Memory B cell (primary cell): ENCODE results near the gene DUSP18.
"Not testable (repeated sequence)": the region's sequence is repeated elsewhere in the genome, so short reads cannot be mapped to it uniquely, and the experiment has no call there.

ENCODE experiments used
- ATAC-seq: fragments of 150-1000 bp; cut with Tn5 transposase; 2 replicates; pipeline ENCODE4 v1.10.0; 2021; ENCODE audit warnings: low read depth, mild to moderate bottlenecking, moderate library complexity
- DNase-seq, 2 donors: peaks; one replicate each; pipeline ENCODE4 v3.0.0; 2022; ENCODE audit warnings: low spot score in 2 of 2
- H3K27ac Mint-ChIP-seq: one replicate; pipeline ENCODE4 v1.8.0; 2022; ENCODE audit warnings: mild to moderate bottlenecking, moderate library complexity, mixed read lengths
- H3K27me3 Mint-ChIP-seq: one replicate; pipeline ENCODE4 v1.8.0; 2022; ENCODE audit warnings: mixed read lengths
- H3K36me3 Mint-ChIP-seq: one replicate; pipeline ENCODE4 v1.8.0; 2022; ENCODE audit warnings: mild to moderate bottlenecking, mixed read lengths
- H3K4me1 Mint-ChIP-seq: one replicate; pipeline ENCODE4 v1.8.0; 2022; ENCODE audit warnings: mixed read lengths
- H3K4me3 Mint-ChIP-seq: one replicate; pipeline ENCODE4 v1.8.0; 2022; ENCODE audit warnings: mild to moderate bottlenecking, moderate library complexity, mixed read lengths
- H3K9me3 Mint-ChIP-seq: one replicate; pipeline ENCODE4 v1.8.0; 2022; ENCODE audit warnings: mixed read lengths

DUSP18 gene

DNA sequence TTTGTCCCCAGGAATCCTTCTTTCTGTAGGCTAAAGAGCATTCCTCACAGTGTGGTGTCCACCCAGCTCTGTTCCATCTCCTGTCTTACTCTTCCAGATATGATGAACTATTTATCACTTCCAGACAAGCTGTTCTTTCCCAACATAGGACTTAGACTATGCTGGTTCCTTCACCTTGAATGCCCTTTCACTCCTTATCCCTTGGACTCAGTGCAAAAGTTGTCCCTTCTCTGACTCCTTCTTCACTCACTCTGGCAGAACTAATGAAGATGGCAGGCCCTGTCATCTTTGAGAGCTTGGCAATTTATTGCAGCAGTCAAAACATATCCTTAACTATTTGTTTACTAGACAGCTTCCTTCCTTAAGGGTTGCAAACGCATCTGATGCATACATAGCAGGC is 23.5 kb upstream of the DUSP18 start:
- Mint-ChIP-seq H3K4me3 (no peak overlapping the region), H3K27ac (no peak overlapping the region), H3K9me3 (no peaks in the 10 kb centered on the region), H3K4me1 (peaks cover 3% of the 10 kb centered on the region), H3K27me3 (peaks cover 8% of the 10 kb centered on the region), H3K36me3 (no peaks in the 10 kb centered on the region)
- ATAC-seq (no peak), DNase-seq (no peak)

DNA sequence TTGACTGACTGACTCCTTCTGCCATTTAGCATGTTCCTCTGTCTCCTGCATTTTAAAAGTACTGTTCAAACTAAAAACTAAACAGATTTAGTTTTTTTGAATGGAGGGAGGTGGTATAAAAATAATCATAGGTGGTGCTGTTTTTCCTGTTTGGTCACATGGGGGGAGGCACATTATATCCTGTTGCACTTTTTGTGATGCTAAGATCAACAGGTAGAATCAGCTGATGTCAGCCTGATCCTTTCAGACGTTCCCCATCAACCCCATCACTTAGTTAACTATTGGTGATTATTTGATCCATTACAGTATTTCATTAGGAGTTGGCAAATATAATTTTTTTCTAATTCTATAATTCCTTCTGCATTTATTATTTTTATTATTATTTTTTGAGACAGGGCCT is 21.9 kb upstream of the DUSP18 start:
- Mint-ChIP-seq H3K27ac (no peak overlapping the region), H3K4me1 (peaks cover 3% of the 10 kb centered on the region), H3K4me3 (no peak overlapping the region), H3K27me3 (peaks cover 5% of the 10 kb centered on the region), H3K9me3 (no peaks in the 10 kb centered on the region), H3K36me3 (no peaks in the 10 kb centered on the region)
- ATAC-seq = no peak
- DNase-seq = no peak

DNA sequence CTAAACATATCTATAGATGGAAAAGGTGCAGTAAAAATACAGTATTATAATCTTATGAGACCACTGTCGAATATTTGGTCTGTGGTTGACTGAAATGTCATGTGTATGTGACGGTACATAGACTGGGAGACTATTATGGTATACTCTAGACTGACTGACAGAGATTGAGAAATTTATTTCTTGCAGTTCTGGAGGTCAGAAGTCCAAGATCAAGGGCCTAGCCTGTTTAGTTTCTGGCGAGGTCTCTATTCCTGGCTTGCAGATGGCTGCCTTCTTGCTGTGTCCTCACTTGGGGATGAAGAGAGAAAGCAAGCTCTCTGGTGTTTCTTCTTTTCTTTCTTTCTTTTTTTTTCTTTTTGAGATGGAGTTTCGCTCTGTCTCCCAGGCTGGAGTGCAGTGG is 19.7 kb upstream of the DUSP18 start:
- Mint-ChIP-seq H3K27me3 (peaks cover 9% of the 10 kb centered on the region), H3K4me3 (no peak overlapping the region), H3K27ac (no peak overlapping the region), H3K36me3 (no peaks in the 10 kb centered on the region), H3K9me3 (no peaks in the 10 kb centered on the region), H3K4me1 (no peaks in the 10 kb centered on the region)
- DNase-seq (no peak), ATAC-seq (no peak)

DNA sequence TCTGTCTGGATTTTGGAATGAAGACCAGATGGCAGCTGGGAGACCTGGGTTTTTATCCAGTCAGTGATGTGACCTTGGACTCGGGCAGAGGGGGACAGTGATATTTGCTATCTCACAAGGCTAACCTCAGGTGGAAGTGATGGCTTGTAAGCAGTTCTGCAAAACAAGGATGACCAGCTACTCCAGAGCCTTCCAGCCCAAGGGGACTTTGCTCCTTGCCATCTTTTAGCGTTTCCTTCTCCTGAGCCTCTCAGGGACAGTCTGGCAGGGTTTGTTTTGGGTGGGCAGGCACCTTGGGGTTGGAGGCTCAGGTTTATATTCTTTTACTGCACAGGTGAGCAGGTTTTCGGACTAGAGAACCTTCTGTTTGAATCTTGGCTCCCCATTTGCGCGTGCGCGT is 17.5 kb upstream of the DUSP18 start:
- Mint-ChIP-seq H3K4me3 (no peak overlapping the region), H3K27me3 (peaks cover 6% of the 10 kb centered on the region), H3K9me3 (no peaks in the 10 kb centered on the region), H3K4me1 (no peaks in the 10 kb centered on the region), H3K27ac (no peak overlapping the region), H3K36me3 (no peaks in the 10 kb centered on the region)
- DNase-seq (no peak), ATAC-seq (no peak)

DNA sequence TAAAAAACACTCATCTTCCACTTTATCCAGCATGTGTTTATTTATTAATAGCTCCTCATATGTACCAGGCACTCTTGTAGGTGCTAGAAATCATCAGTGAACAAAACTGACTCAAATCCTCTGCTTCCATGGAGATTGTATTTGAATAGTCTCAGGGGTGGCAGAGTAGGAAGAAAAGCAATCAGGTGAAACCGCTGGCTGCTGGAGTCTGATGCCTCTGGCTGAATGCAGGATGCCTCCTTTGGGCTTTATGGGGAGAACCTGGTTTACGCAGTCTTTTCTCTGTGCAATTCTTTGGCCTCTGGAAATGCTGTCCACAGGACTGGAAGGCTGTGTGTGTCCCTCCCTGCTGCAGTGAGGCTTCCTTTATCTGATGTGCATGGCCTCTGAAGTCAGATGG is 14.2 kb upstream of the DUSP18 start:
- ATAC-seq = no peak
- Mint-ChIP-seq H3K4me3 (no peak overlapping the region), H3K27me3 (peaks cover 12% of the 10 kb centered on the region), H3K9me3 (no peaks in the 10 kb centered on the region), H3K4me1 (no peaks in the 10 kb centered on the region), H3K36me3 (no peaks in the 10 kb centered on the region), H3K27ac (no peak overlapping the region)
- no peak for DNase-seq

DNA sequence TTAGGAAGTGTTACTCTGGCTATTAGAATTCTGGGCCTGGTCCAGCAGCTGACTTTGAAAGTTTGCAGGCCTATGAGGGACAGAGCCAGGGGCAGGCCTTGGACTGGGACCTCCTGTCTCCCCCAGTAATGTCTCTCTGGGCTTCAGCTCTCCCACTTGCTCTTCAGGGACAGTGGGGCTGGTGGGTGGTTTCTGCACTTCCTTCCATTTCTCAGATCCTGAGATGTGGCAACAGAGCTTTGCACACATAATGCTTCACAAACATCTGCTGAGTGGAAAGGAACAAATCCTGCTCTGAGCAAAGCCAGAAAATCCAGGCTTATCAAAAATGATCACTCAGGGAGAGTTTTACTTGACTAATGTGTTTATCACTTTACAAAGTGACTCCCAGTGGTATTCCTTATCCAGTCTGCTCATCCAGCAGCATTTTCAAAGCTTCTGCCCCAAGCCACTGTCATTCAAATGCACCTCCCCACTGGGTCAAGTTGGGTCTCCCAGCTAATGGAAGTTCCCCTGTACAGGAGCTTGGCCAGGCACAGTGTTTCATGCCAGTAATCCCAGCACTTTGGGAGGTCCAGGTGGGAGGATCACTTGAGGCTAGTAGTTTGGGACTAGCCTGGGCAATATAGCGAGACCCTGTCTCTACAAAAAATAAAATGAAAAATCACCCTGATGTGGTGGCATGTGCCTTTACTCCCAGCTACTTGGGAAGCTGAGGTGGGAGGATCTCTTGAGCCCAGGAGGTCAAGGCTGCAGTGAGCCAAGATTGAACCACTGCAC is 13.5 kb upstream of the DUSP18 start:
- no peaks in the 10 kb centered on the region for H3K9me3 Mint-ChIP-seq
- no peaks in the 10 kb centered on the region for H3K4me1 Mint-ChIP-seq
- H3K36me3 Mint-ChIP-seq = no peaks in the 10 kb centered on the region
- no peak for ATAC-seq
- peaks cover 14% of the 10 kb centered on the region for H3K27me3 Mint-ChIP-seq
- H3K4me3 Mint-ChIP-seq = no peak overlapping the region
- H3K27ac Mint-ChIP-seq = no peak overlapping the region
- DNase-seq = no peak

DNA sequence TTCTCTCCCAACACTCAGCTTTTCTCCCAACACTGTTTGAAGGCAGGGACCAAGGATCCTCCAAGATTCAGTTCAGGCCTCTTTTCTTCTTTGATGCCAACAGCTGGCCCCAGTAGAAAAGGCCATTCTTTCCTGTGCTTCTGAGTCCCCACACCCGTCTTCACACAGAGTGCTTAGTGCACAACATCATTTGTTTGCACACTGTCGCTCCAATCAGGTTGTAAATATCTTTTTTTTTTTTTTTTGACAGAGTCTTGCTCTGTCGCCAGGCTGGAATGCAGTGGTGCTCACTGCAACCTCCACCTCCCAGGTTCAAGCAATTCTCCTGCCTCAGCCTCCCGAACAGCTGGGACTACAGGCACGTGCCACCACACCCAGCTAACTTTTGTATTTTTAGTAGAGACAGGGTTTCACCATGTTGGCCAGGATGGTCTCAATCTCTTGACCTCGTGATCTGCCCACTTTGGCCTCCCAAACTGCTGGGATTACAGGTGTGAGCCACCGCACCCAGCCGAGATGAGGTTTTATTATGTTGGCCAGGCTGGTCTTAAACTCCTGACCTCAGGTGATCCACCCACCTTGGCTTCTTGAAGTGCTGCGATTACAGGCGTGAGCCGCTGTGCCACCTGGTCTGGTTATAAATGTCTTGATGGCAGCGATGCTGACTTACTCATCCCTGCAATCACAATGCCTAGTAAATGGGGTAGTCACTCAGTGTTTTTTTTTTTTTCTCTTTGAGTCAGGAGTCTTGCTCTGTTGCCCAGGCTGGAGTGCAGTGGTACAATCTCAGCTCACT is 12.4 kb upstream of the DUSP18 start:
- peaks cover 14% of the 10 kb centered on the region for H3K27me3 Mint-ChIP-seq
- not testable (repeated sequence) for H3K36me3 Mint-ChIP-seq

DNA sequence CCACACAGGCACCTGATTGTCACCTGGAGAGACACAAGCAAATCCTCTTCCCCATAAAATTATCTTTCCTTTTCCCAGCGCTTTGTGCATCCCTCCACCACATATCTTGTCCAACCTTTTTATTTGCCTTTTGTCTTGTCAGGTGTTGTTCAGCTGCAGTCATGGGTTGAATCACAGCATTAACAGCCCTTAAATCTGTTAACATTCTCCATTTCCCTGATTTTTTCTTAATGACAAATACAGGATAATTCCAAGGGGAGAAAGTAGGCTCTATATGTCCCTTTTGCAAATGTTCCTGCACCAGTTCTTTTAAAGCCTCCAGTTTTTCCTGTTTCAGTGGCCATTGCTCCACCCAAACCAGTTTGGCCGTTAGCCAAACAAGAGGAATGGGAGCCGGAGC is 8.9 kb upstream of the DUSP18 start:
- H3K4me3 Mint-ChIP-seq, H3K27ac Mint-ChIP-seq, H3K4me1 Mint-ChIP-seq, DNase-seq, H3K9me3 Mint-ChIP-seq, H3K27me3 Mint-ChIP-seq, H3K36me3 Mint-ChIP-seq, ATAC-seq: not testable (repeated sequence)

More for the DNA sequence above, 12.4 kb upstream of the DUSP18 start:
- not testable (repeated sequence) for DNase-seq, H3K4me1 Mint-ChIP-seq, H3K27ac Mint-ChIP-seq, ATAC-seq, H3K9me3 Mint-ChIP-seq, H3K4me3 Mint-ChIP-seq

DNA sequence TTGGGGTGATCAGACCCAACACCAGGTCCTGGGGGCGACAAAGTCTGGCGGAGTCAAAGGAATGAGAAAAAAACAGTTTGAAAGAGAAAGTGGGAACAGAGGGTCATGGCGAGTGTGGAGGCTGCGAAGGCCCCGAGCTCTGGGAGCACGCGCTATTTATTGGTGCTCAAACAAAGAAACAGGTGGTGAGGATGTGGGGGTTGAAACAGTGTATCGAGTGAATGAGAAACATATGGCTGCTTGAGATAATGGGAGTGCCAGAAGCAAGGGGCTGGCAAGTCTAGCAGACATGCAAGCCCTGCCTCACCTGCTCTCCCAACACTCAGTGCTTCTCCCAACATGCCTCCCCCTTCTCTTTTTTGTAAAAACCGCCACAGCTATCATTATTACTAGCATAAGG is 7.8 kb upstream of the DUSP18 start:
- peaks cover 8% of the 10 kb centered on the region for H3K27me3 Mint-ChIP-seq
- no peaks in the 10 kb centered on the region for H3K9me3 Mint-ChIP-seq
- ATAC-seq = no peak

DNA sequence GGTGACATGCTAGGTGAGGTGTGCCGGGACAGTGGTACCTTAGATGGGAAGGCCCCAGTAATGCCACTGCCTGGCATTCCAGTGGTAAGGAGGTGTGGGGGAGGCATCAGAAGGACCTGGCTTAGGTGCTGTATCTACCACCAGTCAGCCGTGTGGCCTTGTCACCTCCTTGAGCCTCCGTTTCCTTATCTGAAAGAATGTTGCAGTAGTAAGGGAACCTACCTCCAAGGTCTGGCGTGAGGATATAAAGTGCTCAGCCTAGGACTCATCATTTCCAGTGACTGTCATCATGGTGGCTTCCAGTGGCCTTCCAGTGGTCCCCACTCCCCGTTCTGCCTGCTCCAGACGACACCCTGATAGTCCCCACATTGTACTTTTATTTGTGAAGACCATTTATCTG is 6.8 kb upstream of the DUSP18 start:
- no peaks in the 10 kb centered on the region for H3K36me3 Mint-ChIP-seq
- H3K9me3 Mint-ChIP-seq = no peaks in the 10 kb centered on the region
- DNase-seq (no peak), ATAC-seq (no peak)
- peaks cover 6% of the 10 kb centered on the region for H3K27me3 Mint-ChIP-seq
- H3K4me3 Mint-ChIP-seq = no peak overlapping the region
- H3K27ac Mint-ChIP-seq = no peak overlapping the region
- H3K4me1 Mint-ChIP-seq = no peaks in the 10 kb centered on the region

More for the DNA sequence above, 7.8 kb upstream of the DUSP18 start:
- no peak overlapping the region for H3K27ac Mint-ChIP-seq
- no peaks in the 10 kb centered on the region for H3K4me1 Mint-ChIP-seq
- H3K36me3 Mint-ChIP-seq = no peaks in the 10 kb centered on the region
- DNase-seq = no peak
- no peak overlapping the region for H3K4me3 Mint-ChIP-seq

DNA sequence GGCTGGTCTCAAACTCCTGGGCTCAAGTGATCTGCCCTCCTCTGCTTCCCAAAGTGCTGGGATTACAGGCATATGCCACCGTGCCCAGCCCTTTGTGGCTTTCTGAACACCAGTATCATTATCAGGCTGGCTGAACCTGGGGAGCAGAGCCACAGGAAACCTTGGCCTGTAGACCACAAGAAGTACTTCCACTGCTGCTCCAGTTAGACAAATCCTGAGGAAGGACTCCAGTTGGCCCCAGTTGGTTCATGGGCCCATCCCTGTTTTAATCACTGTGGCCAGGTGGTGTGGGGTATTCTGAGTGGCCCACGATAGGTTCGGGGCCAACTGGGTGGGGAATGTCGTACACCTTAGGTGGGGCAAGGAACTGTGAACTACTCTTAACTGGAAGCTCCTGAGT is 5.5 kb upstream of the DUSP18 start:
- ATAC-seq (no peak), DNase-seq (no peak)
- H3K27ac Mint-ChIP-seq = no peak overlapping the region
- no peak overlapping the region for H3K4me3 Mint-ChIP-seq
- H3K4me1 Mint-ChIP-seq = peaks cover 5% of the 10 kb centered on the region
- no peaks in the 10 kb centered on the region for H3K36me3 Mint-ChIP-seq
- peaks cover 3% of the 10 kb centered on the region for H3K27me3 Mint-ChIP-seq
- no peaks in the 10 kb centered on the region for H3K9me3 Mint-ChIP-seq

DNA sequence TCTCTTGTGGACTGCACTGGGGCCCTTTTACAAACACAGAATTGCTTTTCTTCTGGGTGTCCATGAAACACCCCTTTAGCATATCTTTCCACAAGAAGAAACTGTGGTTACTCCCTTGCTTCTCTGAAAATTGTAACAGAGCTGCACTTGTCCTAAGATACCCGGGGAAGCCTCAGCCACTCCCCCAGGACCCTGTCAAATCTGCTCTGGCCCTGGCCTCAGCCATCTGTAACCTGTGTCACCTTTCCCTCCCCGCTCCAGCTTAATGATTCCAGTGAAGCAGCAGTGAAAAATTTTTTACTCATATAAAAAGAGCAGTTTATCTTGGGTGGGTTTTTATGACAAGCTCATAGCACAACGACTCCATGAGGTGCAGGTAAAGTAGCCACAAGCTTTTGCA is 3.4 kb upstream of the DUSP18 start:
- Mint-ChIP-seq H3K27me3 (no peaks in the 10 kb centered on the region), H3K36me3 (no peaks in the 10 kb centered on the region), H3K4me1 (peaks cover 13% of the 10 kb centered on the region), H3K9me3 (no peaks in the 10 kb centered on the region), H3K4me3 (no peak overlapping the region), H3K27ac (no peak overlapping the region)
- DNase-seq (no peak), ATAC-seq (no peak)

DNA sequence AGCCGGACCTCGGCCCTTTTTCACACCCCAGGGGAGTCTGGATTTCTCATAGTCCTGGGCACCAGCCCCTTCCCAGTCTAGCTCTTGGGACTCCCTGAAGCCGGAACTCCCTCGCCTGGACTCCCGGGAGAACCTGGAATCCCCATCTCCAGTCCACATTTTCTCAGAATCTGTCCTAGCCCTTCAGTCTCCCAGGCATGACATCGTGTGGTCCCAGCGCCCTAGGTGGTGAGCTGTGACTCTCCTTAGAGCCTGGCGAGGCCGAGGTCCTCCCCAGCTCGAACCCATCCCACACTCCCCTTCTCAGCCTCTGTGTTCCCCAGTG is 673 bp upstream of the DUSP18 start:
- Mint-ChIP-seq H3K4me1 (peaks cover 20% of the 10 kb centered on the region), H3K9me3 (no peaks in the 10 kb centered on the region), H3K4me3 (peak overlapping the region; percentile 99), H3K27ac (peak overlapping the region; percentile 87), H3K27me3 (no peaks in the 10 kb centered on the region), H3K36me3 (peaks cover 5% of the 10 kb centered on the region)
- no peak for ATAC-seq
- no peak for DNase-seq

DNA sequence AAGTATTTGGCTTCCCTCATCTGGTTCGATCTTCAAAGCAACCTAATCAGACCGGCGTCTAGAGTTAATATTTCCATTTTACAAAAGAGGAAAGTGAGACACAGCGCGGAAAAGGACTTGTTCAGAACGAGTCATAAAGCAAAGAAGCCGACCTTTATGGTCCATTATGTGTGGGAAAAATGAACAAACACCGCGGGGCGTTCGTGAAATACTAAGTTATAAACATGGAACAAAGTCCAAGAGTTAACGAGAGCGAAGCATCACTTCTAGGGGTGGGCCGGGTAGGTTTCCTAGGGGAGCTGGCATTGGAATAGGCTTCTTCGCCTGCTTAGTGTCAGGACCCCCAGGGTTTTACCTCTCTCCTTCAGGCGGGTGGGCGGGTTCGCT is 575 bp downstream of the DUSP18 start:
- peak in 1 of 2 donors; percentile 21 for DNase-seq

DNA sequence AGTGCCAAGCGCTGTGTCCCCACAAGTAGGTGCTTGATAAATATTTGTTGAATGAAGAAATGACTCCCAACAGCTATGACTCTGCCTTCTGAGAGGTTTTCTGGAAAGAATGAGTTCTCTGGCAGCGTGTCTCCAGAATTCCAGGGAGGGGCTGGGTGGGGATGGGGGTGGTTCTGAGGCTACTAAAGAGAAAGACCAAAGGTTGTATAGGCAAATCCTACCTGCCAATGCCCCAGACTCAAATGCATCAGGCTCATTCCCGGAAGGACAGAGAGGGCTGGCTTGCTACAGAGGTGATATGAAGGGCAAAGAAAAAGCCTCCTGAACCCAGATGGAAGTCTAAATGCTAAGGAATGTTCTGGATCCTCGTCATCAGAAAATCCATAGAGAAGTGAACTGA is 1.9 kb downstream of the DUSP18 start:
- no peaks in the 10 kb centered on the region for H3K27me3 Mint-ChIP-seq
- H3K27ac Mint-ChIP-seq = peak overlapping the region; percentile 87
- peak overlapping the region; percentile 51 for H3K4me3 Mint-ChIP-seq
- H3K36me3 Mint-ChIP-seq = peaks cover 16% of the 10 kb centered on the region
- DNase-seq (no peak), ATAC-seq (no peak)
- H3K9me3 Mint-ChIP-seq = no peaks in the 10 kb centered on the region
- H3K4me1 Mint-ChIP-seq = peaks cover 20% of the 10 kb centered on the region

More for the DNA sequence above, 575 bp downstream of the DUSP18 start:
- H3K9me3 Mint-ChIP-seq = no peaks in the 10 kb centered on the region
- peaks cover 14% of the 10 kb centered on the region for H3K36me3 Mint-ChIP-seq
- peaks cover 20% of the 10 kb centered on the region for H3K4me1 Mint-ChIP-seq
- H3K27me3 Mint-ChIP-seq = no peaks in the 10 kb centered on the region
- peak overlapping the region; percentile 99 for H3K4me3 Mint-ChIP-seq
- no peak for ATAC-seq
- peak overlapping the region; percentile 87 for H3K27ac Mint-ChIP-seq
